ENCODE measurements around the gene OR52N4. TPM values are rescaled to one million over a fixed set of nuclear protein-coding genes. Genes with fewer than 3 reads are reported as not detected.

OR52N4 gene
- polyA plus RNA-seq, 4 donors = not detected

Other genes with a start within 250 kb of the OR52N4 start
- gene UBQLN3, start 244.3 kb upstream of the OR52N4 start, polyA plus RNA-seq (ENCODE audit: insufficient read length in 4 of 4) = not detected
- 1 to 10 TPM in 1 of 4 donors, under 1 TPM in 3; 0.30 to 1.0 (median 0.71) TPM for gene UBQLNL, start 237.5 kb upstream of the OR52N4 start, polyA plus RNA-seq (ENCODE audit: insufficient read length in 4 of 4)
- not detected for gene OR52H1, start 205.7 kb upstream of the OR52N4 start, polyA plus RNA-seq (ENCODE audit: insufficient read length in 4 of 4)
- gene OR52B6, start 173.4 kb upstream of the OR52N4 start, polyA plus RNA-seq (ENCODE audit: insufficient read length in 4 of 4) = under 1 TPM in 2 of 4 donors, not detected in 2; 0.09 to 0.25 TPM
- gene TRIM6, start 157.6 kb upstream of the OR52N4 start, polyA plus RNA-seq (ENCODE audit: insufficient read length in 4 of 4) = 10 to 100 TPM; 11.8 to 65.1 (median 35.7) TPM
- gene TRIM34, start 129.2 kb upstream of the OR52N4 start, polyA plus RNA-seq (ENCODE audit: insufficient read length in 4 of 4) = 10 to 100 TPM in 1 of 4 donors, 1 to 10 TPM in 3; 6.1 to 12.6 (median 9.3) TPM
- gene TRIM5, start 69.2 kb upstream of the OR52N4 start, polyA plus RNA-seq (ENCODE audit: insufficient read length in 4 of 4) = 10 to 100 TPM; 35.3 to 52.4 (median 41.9) TPM
- gene TRIM22, start 64.5 kb upstream of the OR52N4 start, polyA plus RNA-seq (ENCODE audit: insufficient read length in 4 of 4) = 10 to 100 TPM in 2 of 4 donors, 1 to 10 TPM in 2; 6.8 to 11.9 (median 10.3) TPM
- gene OR56B1, start 17.8 kb upstream of the OR52N4 start, polyA plus RNA-seq (ENCODE audit: insufficient read length in 4 of 4) = not detected
- not detected for gene OR52N5, start 29.1 kb downstream of the OR52N4 start, polyA plus RNA-seq (ENCODE audit: insufficient read length in 4 of 4)
- not detected for gene OR52N1, start 37.0 kb downstream of the OR52N4 start, polyA plus RNA-seq (ENCODE audit: insufficient read length in 4 of 4)
- gene OR52N2, start 54.7 kb downstream of the OR52N4 start, polyA plus RNA-seq (ENCODE audit: insufficient read length in 4 of 4) = not detected
- not detected for gene OR52E6, start 87.7 kb downstream of the OR52N4 start, polyA plus RNA-seq (ENCODE audit: insufficient read length in 4 of 4)
- not detected for gene OR52E8, start 103.4 kb downstream of the OR52N4 start, polyA plus RNA-seq (ENCODE audit: insufficient read length in 4 of 4)
- gene OR52E4, start 126.4 kb downstream of the OR52N4 start, polyA plus RNA-seq (ENCODE audit: insufficient read length in 4 of 4) = under 1 TPM in 2 of 4 donors, not detected in 2; 0.06 to 0.07 TPM
- not detected for gene OR52E5, start 139.0 kb downstream of the OR52N4 start, polyA plus RNA-seq (ENCODE audit: insufficient read length in 4 of 4)
- not detected for gene OR56A3, start 188.0 kb downstream of the OR52N4 start, polyA plus RNA-seq (ENCODE audit: insufficient read length in 4 of 4)
- gene OR56A5, start 214.3 kb downstream of the OR52N4 start, polyA plus RNA-seq (ENCODE audit: insufficient read length in 4 of 4) = not detected
- gene OR52L1, start 232.7 kb downstream of the OR52N4 start, polyA plus RNA-seq (ENCODE audit: insufficient read length in 4 of 4) = not detected